GM18873 (cell line): ENCODE data around the gene VDAC2.

ENCODE experiments used
- ATAC-seq: cut with Tn5 transposase; IDR thresholded peaks from one replicate; pipeline ENCODE4 v1.9.1; 2021; ENCODE audit warnings: mild to moderate bottlenecking, moderate library complexity, moderate number of reproducible peaks; ENCODE audit not compliant: unreplicated experiment, low FRiP score

Gene VDAC2

GRCh38 chr10:75245354-75246250 lies 35.0 kb downstream of the VDAC2 start:
- no peak for ATAC-seq

GRCh38 chr10:75246506-75246905 lies 35.9 kb downstream of the VDAC2 start:
- ATAC-seq, result no peak

GRCh38 chr10:75247797-75248196 lies 37.2 kb downstream of the VDAC2 start:
- no peak for ATAC-seq

- ATAC-seq, result no peak
Measured at GRCh38 chr10:75250934-75251333, 40.3 kb downstream of the VDAC2 start.

- no peak for ATAC-seq
Measured at GRCh38 chr10:75253281-75254220, 43.0 kb downstream of the VDAC2 start.

GRCh38 chr10:75254739-75255138 lies 44.1 kb downstream of the VDAC2 start:
- no peak for ATAC-seq

- no peak for ATAC-seq
Measured at GRCh38 chr10:75260990-75261389, 50.4 kb downstream of the VDAC2 start.

- no peak for ATAC-seq
Measured at GRCh38 chr10:75261813-75262705, 51.5 kb downstream of the VDAC2 start.

GRCh38 chr10:75263806-75264205 lies 53.2 kb downstream of the VDAC2 start:
- no peak for ATAC-seq

GRCh38 chr10:75265856-75266255 lies 55.3 kb downstream of the VDAC2 start:
- ATAC-seq, result no peak

- ATAC-seq, result no peak
Measured at GRCh38 chr10:75266945-75267344, 56.3 kb downstream of the VDAC2 start.

- no peak for ATAC-seq
Measured at GRCh38 chr10:75269605-75270004, 59.0 kb downstream of the VDAC2 start.

- no peak for ATAC-seq
Measured at GRCh38 chr10:75272094-75272493, 61.5 kb downstream of the VDAC2 start.

- ATAC-seq, result no peak
Measured at GRCh38 chr10:75272896-75273295, 62.3 kb downstream of the VDAC2 start.

GRCh38 chr10:75276069-75276872 lies 65.7 kb downstream of the VDAC2 start:
- ATAC-seq, result no peak

GRCh38 chr10:75280236-75280635 lies 69.6 kb downstream of the VDAC2 start:
- no peak for ATAC-seq
